H1 (cell line): Measurements from ENCODE around the gene KBTBD3. TPM values are rescaled to one million over a fixed set of nuclear protein-coding genes. Genes with fewer than 3 reads are reported as not detected.
A peak's percentile ranks its signal among the peaks of the same experiment; 100 is the strongest.

ENCODE experiments used
- ATF2 ChIP-seq: IDR thresholded peaks from 2 replicates; pipeline ENCODE4 v1.6.1; 2012; ENCODE audit warnings: low read length, inconsistent platforms
- ATF3 ChIP-seq: IDR thresholded peaks from 2 replicates; pipeline ENCODE4 v1.6.1; 2011; ENCODE audit warnings: low read depth, mild to moderate bottlenecking, low read length; ENCODE audit not compliant: insufficient read depth
- CBX5 ChIP-seq: fragments of 300-800, 300-1000 bp; sonication (generic); IDR thresholded peaks from 2 replicates; pipeline ENCODE4 v1.7.1; 2016; ENCODE audit warnings: antibody characterized with exemption, low read length, low read depth
- CTCF ChIP-seq, 3 experiments: IDR thresholded peaks; 1 replicate in 2 of 3; 2 replicates in 1 of 3; pipeline versions ENCODE4 v1.5.1 to v1.6.1; 2011; ENCODE audit warnings: low read length in 3 of 3, mild to moderate bottlenecking in 3 of 3, inconsistent platforms in 2 of 3, low read depth in 1 of 3, moderate library complexity in 1 of 3; ENCODE audit not compliant: insufficient read depth in 1 of 3; ENCODE audit errors: control extremely low read depth in 1 of 3
- E2F6 ChIP-seq: IDR thresholded peaks from 2 replicates; pipeline ENCODE4 v1.6.1; 2012; ENCODE audit warnings: inconsistent platforms
- HDAC6 ChIP-seq: IDR thresholded peaks from one replicate; pipeline ENCODE4 v1.7.1; 2012; ENCODE audit warnings: low read depth, mild to moderate bottlenecking, inconsistent platforms, low read length, moderate library complexity
- KDM4A ChIP-seq: IDR thresholded peaks from one replicate; pipeline ENCODE4 v1.7.1; 2012; ENCODE audit warnings: low read depth, mild to moderate bottlenecking, moderate library complexity, low read length, inconsistent platforms; ENCODE audit not compliant: severe bottlenecking
- PHF8 ChIP-seq: fragments of 200-600 bp; sonication (generic); conservative IDR thresholded peaks from 2 replicates; pipeline ENCODE4 v1.7.1; 2012; ENCODE audit warnings: low read depth, mild to moderate bottlenecking, inconsistent platforms, low read length, moderate library complexity
- POLR2A ChIP-seq, 2 experiments: IDR thresholded peaks; 1 replicate in 1 of 2; 2 replicates in 1 of 2; pipeline ENCODE4 v1.6.1; 2011; ENCODE audit warnings: low read depth in 2 of 2, low read length in 2 of 2, mild to moderate bottlenecking in 2 of 2; ENCODE audit errors: control extremely low read depth in 1 of 2
- POU5F1 ChIP-seq: IDR thresholded peaks from 2 replicates; pipeline ENCODE4 v1.6.1; 2011; ENCODE audit warnings: low read depth, mild to moderate bottlenecking, low read length, moderate library complexity
- RBBP5 ChIP-seq: IDR thresholded peaks from 2 replicates; pipeline ENCODE4 v1.7.1; 2012; ENCODE audit warnings: low read depth, mild to moderate bottlenecking, inconsistent platforms, low read length, moderate library complexity, borderline replicate concordance
- RXRA ChIP-seq: IDR thresholded peaks from 2 replicates; pipeline ENCODE4 v1.6.1; 2011; ENCODE audit warnings: low read depth, mild to moderate bottlenecking, low read length, moderate library complexity; ENCODE audit not compliant: insufficient read depth
- SIN3A ChIP-seq, 2 experiments: IDR thresholded peaks in 1 of 2; conservative IDR thresholded peaks in 1 of 2; 2 replicates each; pipeline ENCODE4 v1.6.1; 2011 to 2012; ENCODE audit warnings: low read length in 2 of 2, improper control_type of control experiment in 1 of 2, low read depth in 1 of 2, mild to moderate bottlenecking in 1 of 2
- SIX5 ChIP-seq: IDR thresholded peaks from 2 replicates; pipeline ENCODE4 v1.6.1; 2011; ENCODE audit warnings: mild to moderate bottlenecking, low read depth, low read length
- SP2 ChIP-seq: IDR thresholded peaks from 2 replicates; pipeline ENCODE4 v1.6.1; 2012; ENCODE audit warnings: mild to moderate bottlenecking, low read length, inconsistent platforms
- SRF ChIP-seq: IDR thresholded peaks from 2 replicates; pipeline ENCODE4 v1.6.1; 2011; ENCODE audit warnings: mild to moderate bottlenecking, low read depth, low read length, moderate library complexity
- TAF7 ChIP-seq: optimal IDR thresholded peaks from 2 replicates; pipeline ENCODE3; 2011; ENCODE audit warnings: low read depth, mild to moderate bottlenecking, inconsistent platforms, low read length, moderate library complexity, borderline replicate concordance
- TEAD4 ChIP-seq: IDR thresholded peaks from 2 replicates; pipeline ENCODE4 v1.6.1; 2012; ENCODE audit warnings: low read depth, low read length, inconsistent platforms, mixed read lengths
- polyA plus RNA-seq, 7 experiments: library from polyadenylated mRNA; depleted of rRNA in 3 of 7; stranded (reverse) in 5 of 7; unstranded in 2 of 7; fragments of >200 nt in 5 of 7; fragments of 200-250 nt in 2 of 7; gene quantifications; 1 replicate in 5 of 7; 2 replicates in 1 of 7; 4 replicates in 1 of 7; pipeline versions ENCODE4 v1.2.1 to v1.2.3, GENCODE V29; 2011 to 2013; ENCODE audit warnings: missing spikeins in 2 of 7, mixed read lengths in 2 of 7
- total RNA-seq: library from RNA; stranded (reverse); fragmentation: NEBNext Ultra II Directional; extraction: Animal tissue kit (Norgen Biotek cat#: 25700); gene quantifications from 2 replicates; pipeline ENCODE4 v1.2.1, GENCODE V29; 2021

The KBTBD3 gene
- total and polyA plus RNA-seq, 2 of the 8 experiments (the other 6 are each of a cell fraction or from before 2014, with no cell fraction given): 1.2 to 6.1 TPM

- no peak for TF ChIP-seq ATF3
- peak; percentile 75; the same call in 1 of the 2 replicates for TF ChIP-seq ATF2
- no peak for TF ChIP-seq HDAC6
- peak; percentile 70 for TF ChIP-seq PHF8
- TF ChIP-seq CBX5: no peak
- no peak for TF ChIP-seq RXRA
- TF ChIP-seq SRF: no peak
- no peak for TF ChIP-seq TAF7
- TF ChIP-seq POLR2A (IDR thresholded peaks at IDR 0.05; ENCODE audit: control extremely low read depth in 1 of 2, low read depth in 2 of 2, low read length in 2 of 2): peak; percentile 47 to 100
- no peak for TF ChIP-seq TEAD4
- no peak for TF ChIP-seq POU5F1
- no peak for TF ChIP-seq SIX5
- TF ChIP-seq SP2: peak; percentile 59
- peak in 2 of 3 experiments; percentile 62 to 71; a peak in 3 of 4 replicates for TF ChIP-seq CTCF (IDR thresholded peaks at IDR 0.05; ENCODE audit: control extremely low read depth in 1 of 3, insufficient read depth in 1 of 3, low read depth in 1 of 3, low read length in 3 of 3)
- TF ChIP-seq SIN3A (conservative IDR thresholded peaks at IDR 0.05 in 1 of 2, IDR thresholded peaks at IDR 0.05 in 1 of 2; ENCODE audit: low read depth in 1 of 2, low read length in 2 of 2): peak; percentile 22 to 67; a peak in 1 of 4 replicates
- peak; percentile 49 for TF ChIP-seq KDM4A
- TF ChIP-seq E2F6: peak; percentile 47
- TF ChIP-seq RBBP5: peak; percentile 90; the same call in 1 of the 2 replicates
These were observed at the start of gene KBTBD3 (continued) for GRCh38 chr11:106076919-106077608.
